Trophoblast cell (in vitro differentiated cells and primary cell): ENCODE measurements around the gene OLFM3.
A peak's percentile ranks its signal among the peaks of the same experiment; 100 is the strongest.

Experiments
- DNase-seq, 2 donors: peaks; one replicate each; pipeline ENCODE4 v3.0.0-alpha.2; 2016
- H2AFZ ChIP-seq: 2 replicates; pipeline ENCODE4 v1.6.1; 2013; ENCODE audit warnings: low read length, moderate library complexity, mild to moderate bottlenecking; ENCODE audit not compliant: insufficient read depth, poor library complexity
- H2AK5ac ChIP-seq: 2 replicates; pipeline ENCODE4 v1.6.1; 2013; ENCODE audit warnings: mild to moderate bottlenecking, low read length
- H2BK120ac ChIP-seq: 2 replicates; pipeline ENCODE4 v1.6.1; 2013; ENCODE audit warnings: low read length, mild to moderate bottlenecking, moderate library complexity; ENCODE audit not compliant: insufficient read depth, poor library complexity
- H2BK12ac ChIP-seq: 2 replicates; pipeline ENCODE4 v1.6.1; 2013; ENCODE audit warnings: mild to moderate bottlenecking, low read length, moderate library complexity
- H2BK5ac ChIP-seq: 2 replicates; pipeline ENCODE4 v1.6.1; 2013; ENCODE audit warnings: low read length, low read depth, moderate library complexity, mild to moderate bottlenecking; ENCODE audit not compliant: poor library complexity
- H3K14ac ChIP-seq: 2 replicates; pipeline ENCODE4 v1.6.1; 2013; ENCODE audit warnings: mild to moderate bottlenecking, low read length
- H3K18ac ChIP-seq: 2 replicates; pipeline ENCODE4 v1.6.1; 2013; ENCODE audit warnings: mild to moderate bottlenecking, low read length
- H3K23ac ChIP-seq: 2 replicates; pipeline ENCODE4 v1.6.1; 2013; ENCODE audit warnings: low read length
- H3K27ac ChIP-seq: 2 replicates; pipeline ENCODE4 v1.5.1; 2013; ENCODE audit warnings: low read depth, mild to moderate bottlenecking, inconsistent platforms, low read length, moderate library complexity
- H3K27me3 ChIP-seq: 2 replicates; pipeline ENCODE4 v1.6.1; 2013; ENCODE audit warnings: inconsistent platforms, mild to moderate bottlenecking, low read length, moderate library complexity; ENCODE audit not compliant: insufficient read depth
- H3K36me3 ChIP-seq, 2 experiments: 1 replicate in 1 of 2; 2 replicates in 1 of 2; pipeline ENCODE4 v1.6.1; 2013; ENCODE audit warnings: low read length in 2 of 2, mild to moderate bottlenecking in 2 of 2, moderate library complexity in 1 of 2; ENCODE audit not compliant: insufficient read depth in 2 of 2, control insufficient read depth in 1 of 2
- H3K4ac ChIP-seq: 2 replicates; pipeline ENCODE4 v1.6.1; 2013; ENCODE audit warnings: low read depth, mild to moderate bottlenecking, low read length, moderate library complexity
- H3K4me1 ChIP-seq, 2 experiments: 1 replicate in 1 of 2; 2 replicates in 1 of 2; pipeline ENCODE4 v1.6.1; 2013; ENCODE audit warnings: low read length in 2 of 2, mild to moderate bottlenecking in 2 of 2, moderate library complexity in 1 of 2; ENCODE audit not compliant: insufficient read depth in 2 of 2, control insufficient read depth in 1 of 2
- H3K4me2 ChIP-seq: 2 replicates; pipeline ENCODE4 v1.6.1; 2013; ENCODE audit warnings: inconsistent platforms, mild to moderate bottlenecking, low read length, moderate library complexity
- H3K4me3 ChIP-seq: 2 replicates; pipeline ENCODE4 v1.5.1; 2013; ENCODE audit warnings: mild to moderate bottlenecking, low read depth, low read length, inconsistent platforms
- H3K79me1 ChIP-seq: one replicate; pipeline ENCODE4 v1.6.1; 2013; ENCODE audit warnings: low read length
- H3K79me2 ChIP-seq: 2 replicates; pipeline ENCODE4 v1.6.1; 2013; ENCODE audit warnings: low read length, mild to moderate bottlenecking; ENCODE audit not compliant: control insufficient read depth, insufficient read depth, poor library complexity
- H3K9ac ChIP-seq: 2 replicates; pipeline ENCODE4 v1.6.1; 2013; ENCODE audit warnings: mild to moderate bottlenecking, low read length
- H3K9me3 ChIP-seq: 2 replicates; pipeline ENCODE4 v1.6.1; 2013; ENCODE audit warnings: low read depth, mild to moderate bottlenecking, control low read depth, inconsistent platforms, low read length; ENCODE audit not compliant: insufficient read depth
- H4K12ac ChIP-seq: 2 replicates; pipeline ENCODE4 v1.6.1; 2013; ENCODE audit warnings: low read depth, mild to moderate bottlenecking, low read length, moderate library complexity
- H4K8ac ChIP-seq: 2 replicates; pipeline ENCODE4 v1.6.1; 2013; ENCODE audit warnings: low read depth, mild to moderate bottlenecking, low read length, moderate library complexity
- H4K91ac ChIP-seq: one replicate; pipeline ENCODE4 v1.6.1; 2013; ENCODE audit warnings: low read depth, mild to moderate bottlenecking, low read length, moderate library complexity
- WGBS: extraction: QIAGEN DNeasy Blood & Tissue Kit; methylation state at CpG from one replicate; pipeline ENCODE4 v1.1.7; 2013; ENCODE audit warnings: missing lambda C conversion rate; ENCODE audit not compliant: insufficient read length, insufficient coverage; ENCODE audit errors: extremely low coverage; 5-methylcytosine and 5-hydroxymethylcytosine counted together

OLFM3 gene

DNA sequence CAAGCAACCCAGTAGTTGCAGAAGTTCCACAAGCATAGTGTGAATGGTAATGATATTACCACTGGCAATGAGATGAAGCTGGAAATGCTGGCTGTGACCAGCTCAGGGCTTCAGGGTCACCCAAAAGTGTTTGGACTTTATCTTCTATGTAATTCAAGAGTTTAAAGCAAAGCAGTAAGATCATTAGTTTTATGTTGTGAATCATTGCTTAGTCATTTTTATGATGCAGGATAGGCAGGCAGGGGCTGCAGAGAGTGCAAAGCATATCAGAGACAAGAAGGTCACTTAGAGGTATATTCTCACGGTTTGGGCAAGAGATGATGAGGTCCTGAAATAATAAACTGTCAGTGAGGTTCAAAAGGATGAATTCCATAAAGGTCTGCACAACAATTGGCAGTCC lies 147.4 kb downstream of the OLFM3 start:
- WGBS: no CpG with 5 or more reads among the region's 1 CpG
- Histone ChIP-seq H3K9me3 (no peaks in the 10 kb centered on the region), H3K4me1 (peaks cover 2% of the 10 kb centered on the region in 2 experiments), H3K4me2 (no peak overlapping the region), H3K79me1 (no peaks in the 10 kb centered on the region), H4K12ac (no peak overlapping the region), H3K14ac (no peak overlapping the region), H3K27me3 (no peaks in the 10 kb centered on the region), H3K23ac (no peak overlapping the region), H3K9ac (no peak overlapping the region), H3K36me3 (no peaks in the 10 kb centered on the region), H2AFZ (no peak overlapping the region), H3K4ac (no peak overlapping the region), H2BK12ac (no peak overlapping the region), H3K79me2 (no peaks in the 10 kb centered on the region), H4K91ac (no peak overlapping the region), H2BK5ac (no peak overlapping the region), H2AK5ac (no peak overlapping the region), H4K8ac (no peak overlapping the region), H3K4me3 (no peak overlapping the region), H2BK120ac (no peak overlapping the region), H3K18ac (no peak overlapping the region), H3K27ac (no peak overlapping the region)
- no peak for DNase-seq

DNA sequence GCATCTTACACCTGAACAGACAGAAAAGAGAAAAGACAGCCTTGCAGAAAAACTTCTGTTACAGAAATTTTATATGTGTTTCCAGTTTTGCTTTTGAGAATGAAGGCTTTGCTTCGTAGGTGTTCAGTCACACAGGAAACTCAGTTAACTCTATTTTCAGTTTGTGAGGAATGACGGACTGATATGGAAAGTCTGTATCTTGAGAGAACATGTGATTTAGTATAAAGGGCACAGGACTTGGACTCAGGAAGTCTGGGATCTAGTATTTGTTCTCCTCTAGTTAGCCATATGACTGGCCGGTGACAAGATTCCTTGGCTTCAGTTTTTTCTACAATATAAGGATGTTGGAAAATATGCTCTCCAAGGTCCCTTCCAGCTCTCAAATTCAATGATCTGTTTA lies 149.1 kb downstream of the OLFM3 start:
- no peak for DNase-seq
- Histone ChIP-seq H3K4me3 (no peak overlapping the region), H2BK12ac (no peak overlapping the region), H3K4me2 (no peak overlapping the region), H3K79me1 (no peaks in the 10 kb centered on the region), H2BK120ac (no peak overlapping the region), H3K9ac (no peak overlapping the region), H3K9me3 (no peaks in the 10 kb centered on the region), H2AK5ac (no peak overlapping the region), H3K18ac (no peak overlapping the region), H3K4ac (no peak overlapping the region), H3K4me1 (peaks cover 2% of the 10 kb centered on the region in 2 experiments), H3K14ac (no peak overlapping the region), H3K23ac (no peak overlapping the region), H4K12ac (no peak overlapping the region), H2BK5ac (no peak overlapping the region), H3K27ac (no peak overlapping the region), H4K91ac (no peak overlapping the region), H3K79me2 (no peaks in the 10 kb centered on the region), H2AFZ (no peak overlapping the region), H4K8ac (no peak overlapping the region), H3K36me3 (no peaks in the 10 kb centered on the region), H3K27me3 (no peaks in the 10 kb centered on the region)
- WGBS: no CpG with 5 or more reads among the region's 3 CpGs

DNA sequence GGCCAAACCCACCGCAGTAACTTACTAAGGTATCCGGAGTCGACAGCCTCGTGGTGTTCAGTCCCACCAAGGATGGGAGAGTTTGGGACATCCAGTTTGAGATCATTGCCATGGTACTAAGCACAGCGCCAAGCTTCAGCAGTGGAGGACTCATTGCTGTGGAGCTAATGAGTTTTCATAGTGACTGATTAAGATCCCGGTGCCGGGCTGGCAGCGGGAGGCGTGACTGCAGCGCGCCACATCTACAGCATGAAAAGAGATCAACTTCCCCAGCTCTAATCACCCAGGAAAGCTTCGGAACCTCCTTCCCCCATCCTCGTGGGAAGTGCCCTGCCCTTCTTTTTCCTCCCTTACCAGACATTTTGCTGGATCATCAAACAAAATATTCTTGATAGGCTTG lies 149.9 kb downstream of the OLFM3 start:
- H3K27ac ChIP-seq: no peak overlapping the region
- DNase-seq: no peak
- H3K79me2 ChIP-seq: no peaks in the 10 kb centered on the region
- H2AK5ac ChIP-seq: no peak overlapping the region
- H2BK12ac ChIP-seq: no peak overlapping the region
- H3K36me3 ChIP-seq: no peaks in the 10 kb centered on the region
- no peak overlapping the region for H3K18ac ChIP-seq
- no peak overlapping the region for H3K4ac ChIP-seq
- H3K9me3 ChIP-seq: no peaks in the 10 kb centered on the region
- H3K4me2 ChIP-seq: peak overlapping the region; percentile 57
- no peak overlapping the region for H3K14ac ChIP-seq
- no peaks in the 10 kb centered on the region for H3K27me3 ChIP-seq
- H3K79me1 ChIP-seq: no peaks in the 10 kb centered on the region
- no peak overlapping the region for H4K12ac ChIP-seq
- no peak overlapping the region for H2BK120ac ChIP-seq
- no peak overlapping the region for H4K91ac ChIP-seq
- no peak overlapping the region for H4K8ac ChIP-seq
- no CpG with 5 or more reads among the region's 13 CpGs for WGBS
- H3K4me1 ChIP-seq: peaks cover 2% of the 10 kb centered on the region in 2 experiments
- peak overlapping the region; percentile 54 for H3K9ac ChIP-seq
- H3K23ac ChIP-seq: no peak overlapping the region
- peak overlapping the region; percentile 20 for H2AFZ ChIP-seq
- H3K4me3 ChIP-seq: peak overlapping the region; percentile 57
- H2BK5ac ChIP-seq: no peak overlapping the region

DNA sequence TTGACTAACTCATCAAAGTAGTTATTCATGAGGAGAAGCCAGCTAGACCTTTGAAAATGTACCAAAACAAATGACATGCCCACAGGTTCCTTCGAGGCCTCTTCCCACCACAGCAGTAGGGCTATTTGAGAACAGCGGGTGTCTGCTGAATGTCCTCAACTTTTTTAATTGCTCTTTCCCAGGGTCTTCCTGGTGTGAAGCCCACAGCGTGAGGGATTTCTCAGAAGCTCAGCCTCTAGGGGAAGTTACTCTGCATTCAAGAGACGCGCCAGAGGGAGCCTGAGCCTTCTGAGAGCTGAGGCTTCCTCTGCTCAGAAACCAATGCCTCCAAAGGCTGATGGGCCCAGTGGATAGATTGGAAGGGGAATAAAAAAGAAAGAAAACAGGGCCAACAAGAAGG lies 153.6 kb downstream of the OLFM3 start:
- no peak for DNase-seq
- H3K4ac ChIP-seq: no peak overlapping the region
- peaks cover 2% of the 10 kb centered on the region in 2 experiments for H3K4me1 ChIP-seq
- no peak overlapping the region for H2BK5ac ChIP-seq
- no CpG with 5 or more reads among the region's 5 CpGs for WGBS
- no peak overlapping the region for H2BK12ac ChIP-seq
- no peaks in the 10 kb centered on the region for H3K9me3 ChIP-seq
- no peak overlapping the region for H3K23ac ChIP-seq
- H3K79me1 ChIP-seq: no peaks in the 10 kb centered on the region
- no peak overlapping the region for H3K27ac ChIP-seq
- no peak overlapping the region for H3K18ac ChIP-seq
- H4K8ac ChIP-seq: no peak overlapping the region
- no peak overlapping the region for H4K12ac ChIP-seq
- H3K14ac ChIP-seq: no peak overlapping the region
- no peak overlapping the region for H2AK5ac ChIP-seq
- H4K91ac ChIP-seq: no peak overlapping the region
- no peak overlapping the region for H2BK120ac ChIP-seq
- peak overlapping the region; percentile 34 for H3K9ac ChIP-seq
- H3K4me3 ChIP-seq: no peak overlapping the region
- H3K79me2 ChIP-seq: no peaks in the 10 kb centered on the region
- H2AFZ ChIP-seq: no peak overlapping the region
- no peaks in the 10 kb centered on the region for H3K36me3 ChIP-seq
- no peaks in the 10 kb centered on the region for H3K27me3 ChIP-seq
- H3K4me2 ChIP-seq: no peak overlapping the region
